HG03045 (cell line): ENCODE measurements around the gene KCNC1.

Experiments used
- ATAC-seq: cut with Tn5 transposase; IDR thresholded peaks from one replicate; pipeline ENCODE4 v1.9.1; 2021; ENCODE audit warnings: mild to moderate bottlenecking, moderate library complexity; ENCODE audit not compliant: unreplicated experiment

Gene KCNC1

DNA sequence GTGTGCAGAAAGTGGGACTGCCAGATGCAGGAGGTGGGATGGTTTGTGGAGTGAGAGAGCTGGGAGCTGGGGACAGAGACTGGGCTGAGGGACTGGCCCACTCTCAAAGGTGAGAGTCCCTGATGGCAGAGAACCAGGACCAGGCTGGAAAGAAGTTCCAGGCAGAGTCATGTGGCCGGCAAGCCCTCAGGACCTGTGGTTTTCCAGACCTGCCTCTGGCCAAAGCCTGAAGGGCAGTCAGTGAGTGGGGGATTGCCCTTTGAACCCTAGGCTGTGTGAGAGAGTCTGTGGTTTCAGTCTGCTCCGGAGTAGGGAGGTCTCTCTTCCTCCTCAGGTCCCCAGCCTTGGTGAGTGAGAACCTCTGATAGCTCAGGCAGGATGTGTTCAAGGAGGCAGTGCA lies 17.0 kb downstream of the KCNC1 start:
- ATAC-seq, result no peak

DNA sequence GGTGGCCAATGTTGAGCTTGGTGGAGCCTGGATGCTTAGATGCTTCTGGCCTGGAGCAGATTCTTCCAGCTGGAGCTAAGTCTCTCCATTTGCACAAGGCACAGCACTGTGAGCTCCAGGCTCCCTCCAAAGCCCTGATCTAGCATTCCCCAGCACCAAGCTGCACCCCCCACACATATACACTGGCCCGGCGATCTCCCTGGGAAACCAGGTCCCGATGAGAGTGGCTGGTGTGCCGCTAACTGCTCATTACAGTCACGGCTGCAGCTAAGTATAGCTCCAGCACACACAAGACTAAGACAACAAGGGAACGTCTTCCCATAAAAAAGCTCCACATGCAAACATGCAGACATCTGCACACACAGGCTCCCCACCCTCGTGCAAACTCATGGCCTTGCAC lies 17.6 kb downstream of the KCNC1 start:
- ATAC-seq, result no peak

DNA sequence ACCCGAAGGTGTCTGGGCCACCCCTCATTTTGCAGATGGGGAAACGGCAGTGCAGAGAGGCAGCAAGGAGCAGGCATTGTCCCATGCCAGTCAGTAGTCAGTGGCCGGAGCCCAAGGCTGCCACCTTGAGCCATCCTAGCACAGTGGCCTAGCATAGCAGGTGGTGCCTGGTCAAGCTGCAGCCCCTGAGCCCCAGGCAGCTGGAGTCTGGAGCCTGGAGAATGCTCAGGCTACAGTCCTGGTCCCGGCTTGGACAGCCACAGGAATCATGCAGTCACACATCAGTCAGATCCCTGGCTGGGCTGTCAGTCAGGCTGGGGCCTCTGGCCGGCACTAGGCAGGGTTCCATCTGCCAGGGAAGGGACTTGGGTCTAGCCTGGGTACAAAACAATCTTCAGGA lies 18.6 kb downstream of the KCNC1 start:
- ATAC-seq, result no peak

DNA sequence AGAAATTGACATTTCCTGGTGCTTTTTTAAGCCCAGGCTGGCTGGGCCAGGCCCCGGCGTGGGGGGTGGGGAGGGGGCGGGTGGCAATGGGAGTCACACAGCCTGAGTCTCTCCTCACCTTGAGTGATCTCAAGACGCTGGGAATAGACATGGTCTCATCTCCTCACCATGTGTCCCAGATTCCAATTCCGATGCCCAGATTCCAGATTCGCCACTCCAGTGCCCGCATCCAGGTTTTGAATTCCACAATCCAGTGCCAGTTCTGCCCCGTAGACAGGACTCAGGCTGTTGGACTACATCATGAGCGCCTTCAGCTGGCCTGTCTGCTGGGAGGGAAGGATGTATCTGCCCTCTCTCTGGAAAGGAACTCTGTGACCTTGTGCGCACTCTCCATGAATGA lies 19.1 kb downstream of the KCNC1 start:
- no peak for ATAC-seq

DNA sequence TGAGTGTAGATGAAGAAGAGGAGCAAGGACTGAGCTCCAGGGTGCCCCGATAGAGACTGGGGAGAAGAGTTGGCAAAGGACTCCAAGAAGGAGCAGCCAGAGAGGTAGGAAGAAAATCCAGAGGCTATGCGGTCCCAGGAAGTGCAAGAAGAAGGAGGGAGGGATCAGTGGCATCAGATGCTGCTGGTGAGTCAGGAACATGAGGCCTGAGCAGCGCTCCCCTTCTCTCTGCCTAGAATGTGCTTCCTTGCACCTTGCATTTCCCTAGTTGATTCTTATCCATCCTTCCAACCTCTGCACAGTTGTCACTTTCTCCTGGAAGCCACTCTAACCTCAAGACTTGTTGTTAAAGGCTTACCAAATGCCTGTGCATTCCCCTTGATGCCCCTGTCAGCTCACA lies 21.3 kb downstream of the KCNC1 start:
- ATAC-seq, result no peak

DNA sequence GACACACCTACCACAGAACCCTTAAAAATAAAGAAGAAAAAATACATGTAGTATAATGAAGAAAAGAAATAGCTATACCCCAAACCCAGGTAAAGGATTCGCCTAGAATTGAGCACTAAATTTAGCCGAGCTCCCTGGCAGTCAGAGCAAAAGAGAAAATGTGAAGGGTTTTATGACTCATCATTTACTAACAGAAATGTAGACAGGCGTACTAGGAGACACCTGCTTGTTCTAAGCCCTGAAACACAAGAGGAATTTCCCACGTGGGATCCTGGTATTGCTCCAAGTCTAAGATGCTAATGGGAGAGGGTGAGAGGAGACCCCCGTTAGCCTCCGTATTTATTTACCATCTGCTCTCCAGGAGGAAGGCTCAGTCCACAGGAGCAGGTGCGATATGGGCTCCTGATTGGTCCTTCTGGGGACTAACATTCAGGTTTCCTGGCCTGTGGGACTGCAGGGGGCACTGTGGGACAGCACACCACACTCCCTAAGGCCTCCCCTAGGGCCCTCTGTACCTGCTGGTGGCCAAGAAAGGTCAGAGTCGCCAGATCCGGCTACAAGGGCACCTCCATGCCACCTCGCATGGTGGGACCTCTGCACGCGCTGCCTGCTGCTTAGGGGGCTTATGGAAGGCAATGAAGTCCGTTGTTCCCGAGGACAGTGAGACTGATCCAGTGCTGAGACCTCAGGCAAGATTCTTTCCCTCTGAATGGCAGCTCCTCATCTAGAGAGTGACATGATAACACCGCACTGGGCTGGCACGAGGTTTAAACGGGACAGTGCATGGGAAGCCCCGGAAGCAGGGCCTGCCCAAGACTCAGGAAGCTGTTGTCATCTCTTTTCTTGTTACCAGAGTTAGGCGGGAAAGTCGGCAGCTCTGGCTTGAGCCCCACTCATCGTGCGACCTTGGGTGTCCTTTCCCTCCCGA lies 25.8 kb downstream of the KCNC1 start:
- no peak for ATAC-seq

DNA sequence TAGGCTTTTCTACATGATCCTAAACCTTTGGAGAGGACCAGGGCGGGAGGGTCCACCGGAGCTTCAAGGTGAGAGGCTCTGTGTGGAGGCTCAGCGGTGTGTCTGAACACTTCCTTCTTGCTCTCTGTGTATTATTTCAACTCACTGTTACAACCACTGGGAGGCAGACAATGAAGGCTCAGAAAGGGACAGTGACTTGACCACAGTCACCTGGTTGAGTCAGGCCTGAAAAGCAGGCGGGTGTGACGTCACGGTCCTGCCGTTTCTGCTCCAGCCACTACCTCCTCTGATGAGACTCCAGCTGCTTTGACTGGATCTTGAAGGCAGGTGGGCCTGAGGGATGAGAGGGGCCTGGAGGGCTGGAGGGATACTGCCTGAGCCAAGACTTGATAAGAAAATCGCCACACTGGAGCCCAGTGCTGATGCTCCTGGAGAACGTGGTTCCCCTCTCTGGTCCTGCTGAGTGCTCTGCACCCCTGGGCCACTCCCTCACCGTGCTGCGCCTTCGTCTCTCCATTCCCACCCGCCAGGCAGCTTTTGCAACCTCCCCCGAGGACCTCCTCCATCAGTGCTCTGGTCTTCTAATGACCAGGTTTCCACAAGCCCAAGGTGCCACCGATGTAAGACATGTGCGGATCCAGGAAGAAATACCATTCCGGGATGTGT lies 27.9 kb downstream of the KCNC1 start:
- ATAC-seq, result no peak

DNA sequence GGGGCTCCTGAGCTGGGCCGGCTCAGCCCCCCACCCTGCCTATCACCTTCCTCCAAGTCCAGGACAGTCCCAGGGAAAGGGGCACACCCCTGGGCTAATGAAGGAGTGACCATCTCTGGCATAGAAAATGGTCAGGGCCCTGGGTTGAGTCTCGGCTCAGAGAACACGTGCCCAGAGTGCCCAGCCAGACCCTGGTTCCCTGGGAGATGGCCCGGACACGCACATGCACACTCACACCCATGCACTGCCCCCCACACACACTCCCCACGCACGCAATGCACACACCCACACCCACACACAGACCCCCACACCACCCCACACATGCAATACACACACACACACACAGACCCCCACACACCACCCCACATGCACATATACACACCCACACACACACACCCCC lies 28.7 kb downstream of the KCNC1 start:
- no peak for ATAC-seq

DNA sequence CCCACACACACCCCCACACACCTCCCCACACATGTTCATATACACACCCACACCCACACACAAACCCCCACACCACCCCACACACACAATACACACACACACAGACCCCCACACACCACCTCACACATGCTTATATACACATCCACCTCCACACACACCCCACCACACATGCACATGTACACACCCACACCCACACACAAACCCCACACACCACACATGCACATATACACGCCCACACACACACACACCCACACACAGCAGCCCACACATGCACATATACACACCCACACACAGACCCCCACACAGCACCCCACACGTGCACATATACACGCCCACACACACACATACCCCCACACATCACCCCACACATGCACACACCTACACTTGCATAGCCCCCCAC lies 29.1 kb downstream of the KCNC1 start:
- ATAC-seq, result no peak

DNA sequence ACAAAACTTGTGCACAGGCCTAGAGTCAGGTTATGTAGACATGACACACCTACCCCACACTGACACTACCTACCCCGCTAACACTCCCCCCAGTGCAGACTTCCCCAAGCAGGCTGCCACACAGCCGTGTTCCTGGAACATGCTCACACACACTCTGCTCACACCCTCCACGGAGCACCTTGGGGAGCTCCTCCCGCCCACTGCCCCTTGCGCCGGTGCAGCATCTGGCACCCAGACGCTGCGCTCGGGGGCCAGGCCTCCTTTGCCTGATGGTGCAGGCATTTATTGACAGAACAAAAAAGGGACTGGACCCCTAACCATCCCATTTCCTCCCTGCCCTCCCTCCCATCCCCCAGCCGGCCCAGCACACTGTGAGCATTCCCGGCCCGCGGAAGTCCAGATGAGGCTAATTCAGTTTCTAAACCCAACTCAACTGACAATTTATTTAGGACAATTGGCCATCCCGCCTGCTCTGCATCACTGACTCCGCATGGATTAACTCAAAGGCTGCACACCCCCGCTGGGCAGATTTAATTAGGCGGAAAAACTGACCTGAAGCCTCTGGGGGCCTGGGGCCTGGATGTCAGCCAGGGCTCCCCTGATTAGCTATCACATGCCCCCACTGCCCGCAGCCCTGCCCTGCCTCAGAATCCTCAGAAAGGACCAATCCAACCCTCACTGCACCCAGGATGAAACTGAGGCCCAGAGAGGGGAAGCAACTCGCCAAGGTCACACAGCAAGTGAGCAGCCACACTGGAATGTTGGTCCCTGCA lies 30.1 kb downstream of the KCNC1 start:
- ATAC-seq, result no peak

DNA sequence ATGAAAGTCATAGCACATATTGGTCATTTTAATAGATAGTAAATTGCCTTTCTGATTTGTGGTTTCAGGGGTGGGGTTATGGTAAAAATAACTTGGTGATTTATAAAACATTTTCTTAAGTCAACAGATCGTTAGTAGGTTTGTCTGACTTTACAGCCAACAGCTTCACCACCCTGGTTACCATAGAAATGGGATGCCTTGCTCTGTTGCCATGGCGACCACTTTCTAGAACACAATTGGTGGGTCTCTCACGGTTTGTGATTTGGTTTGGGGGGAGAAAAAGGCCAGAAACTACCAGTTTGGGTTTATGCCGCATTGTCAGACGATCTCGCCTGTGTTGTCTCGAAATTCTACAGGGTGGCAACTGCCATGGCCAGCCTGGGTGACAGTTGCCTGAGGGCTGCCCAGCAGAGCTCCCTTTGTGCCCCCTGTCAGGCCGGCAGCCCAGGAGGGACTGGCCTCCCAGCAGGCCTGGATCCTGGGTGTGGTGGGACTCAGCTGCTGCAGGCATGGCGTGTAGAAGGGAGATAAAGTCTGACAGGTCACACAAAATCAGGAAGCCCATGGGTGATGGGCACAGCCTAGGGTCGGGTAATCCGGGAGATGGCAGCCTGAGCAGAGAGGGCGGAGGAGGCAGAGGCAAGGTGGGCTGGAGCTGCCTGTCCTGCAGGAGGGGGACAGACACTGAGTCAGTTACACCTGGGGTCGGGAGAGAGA lies 30.9 kb downstream of the KCNC1 start:
- no peak for ATAC-seq

DNA sequence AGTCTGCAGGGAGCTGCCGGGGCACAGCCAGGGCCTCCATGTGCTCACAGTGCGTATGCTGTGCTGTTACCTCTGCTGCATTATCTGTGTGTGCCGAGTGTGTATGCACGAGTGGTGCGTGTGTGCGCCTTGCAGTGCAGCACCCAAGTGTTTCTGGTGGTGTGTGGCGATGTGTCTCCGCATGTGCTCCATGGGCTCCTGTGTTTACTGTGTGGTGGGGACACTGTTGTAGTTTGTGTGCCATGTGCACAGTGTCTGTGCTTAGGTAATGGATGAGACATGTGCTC lies 31.4 kb downstream of the KCNC1 start:
- no peak for ATAC-seq

DNA sequence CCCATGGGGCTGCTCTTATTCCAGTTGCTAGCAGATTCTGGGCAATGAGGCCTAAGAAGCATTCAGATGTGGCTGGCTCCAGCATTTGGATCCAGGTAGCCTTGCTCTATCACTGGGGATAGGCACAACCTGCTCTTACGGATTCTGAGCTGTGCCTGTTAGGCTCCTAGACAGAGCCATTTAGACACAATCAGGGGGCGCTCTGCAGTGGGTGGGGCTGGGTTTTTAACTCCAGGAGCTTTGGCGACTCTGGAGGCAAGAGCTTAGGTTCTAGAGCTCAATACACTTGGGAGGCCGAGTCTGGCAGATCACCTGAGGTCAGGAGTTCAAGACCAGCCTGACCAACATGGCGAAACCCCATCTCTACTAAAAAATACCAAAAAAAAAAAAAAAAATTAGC lies 32.0 kb downstream of the KCNC1 start:
- no peak for ATAC-seq

DNA sequence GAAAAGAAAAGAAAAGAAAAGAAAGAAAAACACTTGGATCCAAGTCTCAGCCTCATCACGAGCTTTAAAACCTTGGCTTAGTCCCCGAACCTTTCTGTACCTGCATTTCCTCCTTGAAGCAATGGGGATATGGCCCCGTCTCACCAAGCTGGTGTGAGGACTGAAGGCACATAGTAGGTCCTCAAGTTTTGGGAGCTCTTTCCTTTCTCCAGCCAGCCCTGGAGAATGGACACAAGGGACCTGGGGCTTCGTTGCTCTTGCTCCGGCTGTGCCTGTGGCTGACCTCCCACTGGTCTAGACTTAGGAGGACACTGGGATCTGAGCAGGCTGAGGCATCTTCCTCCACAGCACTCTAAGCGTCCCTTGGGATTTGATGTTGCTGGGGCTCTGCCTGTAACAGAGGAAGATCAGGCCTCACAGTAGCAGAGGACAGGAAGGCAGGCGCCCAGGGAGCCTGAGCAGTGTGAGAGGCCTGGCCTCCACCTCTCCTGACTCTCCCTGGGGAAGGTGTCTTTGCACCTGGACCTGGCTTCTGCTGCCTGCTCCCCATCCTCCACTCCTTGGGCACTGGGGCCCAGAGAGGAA lies 32.8 kb downstream of the KCNC1 start:
- no peak for ATAC-seq

DNA sequence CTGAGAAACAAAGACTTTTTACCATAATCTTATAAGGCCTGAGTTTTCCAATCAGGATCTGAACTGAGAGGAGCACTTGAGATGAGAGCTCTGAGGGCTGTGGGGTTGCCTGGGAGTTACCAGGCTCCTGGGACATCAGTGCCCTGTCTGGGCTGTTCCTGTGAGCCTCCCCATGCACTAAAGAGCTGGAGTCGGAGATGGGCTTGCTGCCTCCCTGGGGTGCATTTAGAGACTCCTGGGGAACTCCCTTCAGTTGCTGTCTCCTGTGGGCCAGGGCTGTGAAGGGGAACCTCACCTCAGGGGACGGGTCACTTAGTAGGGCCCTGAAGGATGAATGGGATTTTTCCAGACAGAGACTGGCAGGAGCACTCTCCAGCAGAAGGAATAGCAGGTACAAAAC lies 33.3 kb downstream of the KCNC1 start:
- no peak for ATAC-seq

DNA sequence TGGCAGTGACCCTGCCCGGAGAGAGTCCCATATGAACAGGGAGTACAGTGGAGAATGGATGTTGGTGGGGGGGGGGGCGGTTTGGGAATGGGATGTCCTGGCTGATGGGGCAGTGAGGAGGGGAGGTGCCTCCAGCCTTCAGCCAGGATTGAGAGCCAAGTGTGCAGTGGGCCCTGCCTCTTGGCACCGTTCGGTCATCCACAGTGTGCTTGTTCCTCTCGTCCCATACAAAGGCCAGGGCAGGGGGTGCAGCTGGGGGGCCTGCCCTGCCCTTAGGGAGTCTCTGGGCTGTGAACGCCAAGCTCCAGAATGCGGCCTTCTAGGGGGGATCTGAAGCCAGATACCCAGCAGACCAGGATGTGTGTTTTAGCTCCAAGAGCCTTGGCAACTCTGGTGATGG lies 34.0 kb downstream of the KCNC1 start:
- no peak for ATAC-seq

DNA sequence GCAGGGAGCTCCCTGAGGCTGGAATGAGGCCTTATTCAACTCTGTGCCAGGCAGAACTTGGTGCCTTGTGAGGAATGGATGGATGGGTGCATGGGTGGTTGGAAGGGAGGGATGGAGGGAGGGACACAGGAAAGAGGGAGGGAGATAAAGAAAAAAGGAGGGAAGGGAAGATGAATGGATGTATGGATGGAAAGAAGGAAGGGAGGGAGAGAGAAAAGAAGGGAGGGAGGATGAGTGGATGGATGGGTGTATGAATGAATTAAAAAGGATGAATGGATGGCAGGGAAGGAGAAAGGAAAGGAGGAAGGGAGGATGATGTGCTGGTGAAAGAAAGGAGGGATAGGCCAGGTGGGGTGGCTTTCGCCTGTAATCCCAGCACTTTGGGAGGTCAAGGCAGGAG lies 34.6 kb downstream of the KCNC1 start:
- no peak for ATAC-seq

DNA sequence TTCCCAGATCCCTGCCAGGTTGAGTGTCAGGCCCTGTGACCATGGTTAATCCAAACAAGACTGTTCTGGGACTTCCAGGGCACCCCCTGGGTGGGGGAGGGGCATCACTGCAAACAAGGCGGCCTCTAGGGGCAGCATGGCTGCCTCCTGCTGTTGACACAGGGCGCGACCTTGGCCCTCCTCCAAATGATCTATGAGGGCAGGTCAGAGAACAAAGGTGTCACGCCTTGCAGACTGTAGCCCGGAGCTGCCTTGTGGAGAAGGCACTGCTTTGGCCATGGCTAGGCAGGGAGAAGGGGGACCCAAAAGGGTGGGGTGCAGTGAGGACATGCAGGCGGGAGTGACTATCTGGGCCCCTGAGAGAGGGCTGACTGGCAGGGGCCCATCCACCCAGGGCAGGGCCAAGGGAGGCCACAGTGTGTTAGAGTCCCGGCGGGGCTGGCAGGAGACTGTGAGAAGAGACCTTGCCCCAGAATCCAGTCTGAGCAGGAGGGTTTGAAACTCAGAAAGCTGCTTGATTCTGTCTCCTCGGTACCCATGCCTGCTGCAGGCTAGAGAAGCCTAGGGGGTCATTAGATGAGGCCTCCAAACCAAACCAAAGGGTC lies 35.6 kb downstream of the KCNC1 start:
- no peak for ATAC-seq

DNA sequence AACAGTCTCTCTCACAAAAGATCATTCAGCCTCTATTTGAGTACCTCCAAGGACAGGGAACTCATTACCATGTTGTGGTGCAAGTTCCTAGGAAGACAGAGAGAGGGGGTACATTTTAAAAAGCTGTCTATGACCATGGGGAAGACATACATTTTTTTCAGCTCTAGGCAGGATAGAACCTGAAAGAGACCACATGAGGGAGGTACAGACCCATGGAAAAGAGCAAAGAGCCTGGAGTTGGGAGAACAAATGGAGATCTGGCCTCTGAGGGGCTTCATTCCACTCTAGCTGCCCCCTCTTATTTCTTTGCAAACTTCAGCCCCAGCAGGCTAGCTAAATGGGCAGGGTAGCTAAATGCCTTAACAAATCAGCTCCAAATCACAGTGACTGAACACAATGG lies 36.3 kb downstream of the KCNC1 start:
- no peak for ATAC-seq

DNA sequence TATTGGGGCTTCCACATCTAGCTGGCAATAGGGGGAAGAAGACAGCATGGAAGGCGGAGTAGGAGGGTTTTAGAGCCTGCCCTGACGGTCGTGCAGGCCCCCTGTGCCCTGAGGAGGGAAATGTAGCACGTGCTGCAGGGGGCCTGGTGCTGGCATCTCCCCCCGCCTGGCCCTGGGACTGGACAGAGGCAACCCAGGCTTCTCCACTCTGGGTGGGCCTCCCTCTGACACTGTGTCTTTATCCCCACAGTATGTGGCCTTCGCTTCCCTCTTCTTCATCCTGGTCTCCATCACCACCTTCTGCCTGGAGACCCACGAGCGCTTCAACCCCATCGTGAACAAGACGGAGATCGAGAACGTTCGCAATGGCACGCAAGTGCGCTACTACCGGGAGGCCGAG lies 36.8 kb downstream of the KCNC1 start:
- no peak for ATAC-seq
